GM18507 (cell line): ENCODE data around the gene RGS7.
"Not testable (repeated sequence)": the region's sequence is repeated elsewhere in the genome, so short reads cannot be mapped to it uniquely, and the experiment has no call there.

Experiments
- DNase-seq: peaks from one replicate; pipeline ENCODE4 v3.0.0; 2011; ENCODE audit warnings: low read depth; ENCODE audit not compliant: insufficient read length; ENCODE audit errors: extremely low spot score
- FAIRE-seq: peaks from 2 replicates; lab custom pipeline; 2011; peaks lifted over from hg19 to GRCh38; lab: Jason Lieb, UNC

Gene RGS7

DNA sequence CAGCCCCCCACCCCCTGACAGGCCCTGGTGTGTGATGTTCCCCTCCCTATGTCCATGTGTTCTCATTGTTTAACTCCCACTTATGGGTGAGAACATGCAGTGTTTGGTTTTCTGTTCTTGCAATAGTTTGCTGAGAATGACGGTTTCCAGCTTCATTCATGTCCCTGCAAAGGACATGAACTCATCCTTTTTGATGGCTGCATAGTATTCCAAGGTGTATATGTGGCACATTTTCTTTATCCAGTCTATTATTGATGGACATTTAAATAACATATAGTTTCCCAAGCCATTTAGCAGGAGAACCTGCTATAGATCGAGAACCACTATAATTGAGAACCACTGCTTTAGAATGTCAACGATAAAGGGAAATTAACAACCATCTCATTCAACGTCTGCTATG, 134.2 kb downstream of the RGS7 start:
- not testable (repeated sequence) for DNase-seq, FAIRE-seq

DNA sequence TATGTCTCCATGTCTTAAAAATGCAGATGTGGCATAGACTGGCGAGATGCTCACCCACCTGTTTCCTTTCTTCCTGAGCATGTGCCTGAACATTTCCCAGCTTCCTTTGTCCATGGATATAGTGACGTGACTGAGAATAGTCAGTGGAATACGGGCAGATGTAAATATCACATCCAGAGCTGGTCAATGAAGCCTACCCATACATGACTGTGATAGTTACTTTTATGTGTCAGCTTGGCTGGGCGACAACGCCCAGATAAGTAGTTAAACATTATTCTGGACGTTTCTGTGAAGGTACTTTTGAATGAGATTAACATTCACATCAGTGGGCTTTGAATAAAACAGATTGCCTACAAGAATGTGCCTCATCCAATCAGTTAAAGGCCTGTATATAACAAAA, 135.7 kb downstream of the RGS7 start:
- FAIRE-seq = no peak
- DNase-seq = no peak

DNA sequence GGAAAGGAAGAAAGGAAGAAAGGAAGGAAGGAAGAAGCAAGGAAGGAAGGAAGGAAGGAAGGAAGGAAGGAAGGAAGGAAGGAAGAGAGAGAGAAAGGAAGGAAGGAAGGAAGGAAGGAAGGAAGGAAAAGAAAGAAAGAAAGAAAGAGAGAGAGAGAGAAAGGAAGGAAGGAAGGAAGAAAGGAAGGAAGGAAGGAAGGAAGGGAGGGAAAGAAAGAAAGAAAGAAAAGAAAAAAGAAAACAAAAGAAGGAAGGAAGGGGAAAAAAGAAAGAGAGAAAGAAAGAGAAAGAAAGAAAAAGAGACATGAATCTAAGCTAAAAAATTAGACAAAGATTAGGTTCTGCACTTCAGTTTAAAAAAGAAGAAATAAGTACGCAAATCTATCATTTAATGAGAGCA, 136.1 kb downstream of the RGS7 start:
- not testable (repeated sequence) for FAIRE-seq, DNase-seq

DNA sequence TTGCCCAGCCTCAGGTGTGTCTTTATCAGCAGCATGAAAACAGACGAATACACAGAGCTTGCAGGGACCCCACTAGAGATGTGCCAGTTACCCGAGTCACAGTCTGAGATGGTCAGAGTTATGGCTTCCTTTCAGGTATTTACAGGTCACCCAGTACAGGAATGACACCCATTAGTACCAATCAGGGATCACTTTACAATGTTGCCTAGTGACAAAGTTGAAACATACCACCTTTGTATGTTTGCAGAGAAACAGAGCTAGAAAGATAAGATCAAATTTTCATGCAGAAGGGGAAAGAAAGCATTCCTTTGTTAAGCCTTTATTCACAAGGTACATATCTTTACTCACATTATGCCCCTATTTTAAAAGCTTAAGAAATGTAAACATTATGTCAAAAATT, 137.6 kb downstream of the RGS7 start:
- FAIRE-seq (no peak), DNase-seq (no peak)

DNA sequence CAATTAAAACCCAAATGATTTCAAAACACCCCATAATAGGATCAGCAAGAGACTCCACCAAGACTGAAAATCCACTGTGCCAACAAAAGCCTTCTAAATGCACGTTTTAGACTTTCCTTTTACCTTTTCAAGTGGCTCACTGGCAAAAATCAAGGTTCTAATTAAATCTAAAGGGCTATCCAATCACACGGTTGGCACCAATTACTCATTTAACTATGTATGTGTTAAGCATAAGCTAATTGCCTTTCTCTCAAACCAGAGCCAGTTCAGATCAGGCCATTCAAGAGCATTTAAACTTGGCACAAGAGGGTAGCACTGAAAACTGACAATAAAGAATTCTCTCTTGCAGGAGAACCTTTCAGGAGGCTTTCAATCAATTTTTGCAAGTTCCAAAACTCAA, 139.5 kb downstream of the RGS7 start:
- DNase-seq = no peak
- no peak for FAIRE-seq

DNA sequence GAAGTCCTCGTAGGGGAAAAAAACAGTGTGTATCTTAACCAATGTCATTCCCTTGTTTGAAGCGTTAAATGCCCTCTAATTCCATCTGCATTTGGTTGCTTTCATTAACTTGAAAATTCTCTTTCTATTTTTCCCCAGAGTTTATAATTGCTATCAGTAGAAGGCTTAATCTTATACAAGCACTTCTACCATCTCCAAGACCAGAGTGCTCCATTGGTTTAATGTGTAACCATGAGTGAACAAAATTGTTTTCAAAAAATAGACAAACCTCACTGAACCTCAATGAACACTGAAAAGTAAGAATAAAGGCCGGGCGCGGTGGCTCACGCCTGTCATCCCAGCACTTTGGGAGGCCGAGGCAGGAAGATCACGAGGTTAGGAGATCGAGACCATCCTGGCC, 141.3 kb downstream of the RGS7 start:
- no peak for FAIRE-seq

DNA sequence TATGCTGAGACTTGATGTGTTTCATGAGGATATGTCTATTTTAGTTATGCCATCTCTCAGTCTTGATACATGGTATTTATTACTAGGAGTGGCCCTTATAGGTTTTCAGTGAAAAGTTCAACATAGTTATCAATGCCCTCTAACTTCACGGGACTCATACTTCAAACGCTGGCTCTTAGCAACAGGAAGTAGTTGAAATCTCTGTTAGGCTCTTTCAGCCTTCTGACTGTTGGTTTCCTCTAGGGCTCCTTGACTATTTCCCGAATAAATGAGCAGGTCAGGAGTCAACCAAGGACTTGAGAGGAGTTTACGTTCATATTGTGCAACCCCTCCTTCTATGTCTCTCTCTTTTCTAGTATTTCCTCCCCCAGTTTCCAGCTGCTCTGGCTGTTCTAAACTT, 141.8 kb downstream of the RGS7 start:
- no peak for FAIRE-seq
- DNase-seq = no peak

More for the DNA sequence above, 141.3 kb downstream of the RGS7 start:
- DNase-seq = no peak

DNA sequence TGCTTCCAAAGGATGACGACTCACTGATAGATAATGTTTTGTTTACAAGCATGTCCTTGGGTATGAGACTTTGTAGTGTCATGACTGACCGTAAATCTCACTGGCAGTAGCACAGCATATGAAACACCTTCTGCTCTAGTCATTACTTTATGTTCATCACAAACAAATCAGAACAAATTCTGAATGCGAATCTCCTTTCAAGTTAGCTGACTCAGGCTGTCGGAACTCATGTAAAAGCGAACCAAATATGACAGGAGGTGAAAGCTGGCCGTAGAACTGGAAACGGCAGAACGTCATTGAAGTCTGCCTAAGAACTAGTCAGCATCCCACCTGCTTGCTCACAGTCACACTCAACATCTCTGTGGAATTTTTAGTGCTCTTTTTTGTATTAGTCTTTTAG, 143.9 kb downstream of the RGS7 start:
- DNase-seq = no peak

DNA sequence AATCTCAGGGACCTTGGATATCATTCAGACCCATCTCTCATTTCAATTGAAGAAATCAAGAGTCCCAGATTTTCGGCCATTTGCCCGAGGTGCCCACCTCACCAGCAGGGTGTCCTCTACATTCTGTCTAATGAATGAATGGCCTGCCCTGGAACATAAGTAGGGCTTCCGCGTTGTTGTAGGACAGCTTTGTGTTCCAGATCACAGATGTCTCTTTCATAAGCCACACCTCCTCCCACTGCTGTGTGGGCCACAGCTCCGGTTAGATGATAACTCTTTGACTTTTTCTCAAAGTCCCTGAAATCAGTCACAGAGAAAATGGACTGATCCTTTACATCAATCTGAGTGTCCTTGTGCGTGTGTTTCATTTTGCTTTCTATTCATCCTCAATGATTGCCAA, 144.4 kb downstream of the RGS7 start:
- no peak for DNase-seq
- no peak for FAIRE-seq

More for the DNA sequence above, 143.9 kb downstream of the RGS7 start:
- FAIRE-seq = no peak

DNA sequence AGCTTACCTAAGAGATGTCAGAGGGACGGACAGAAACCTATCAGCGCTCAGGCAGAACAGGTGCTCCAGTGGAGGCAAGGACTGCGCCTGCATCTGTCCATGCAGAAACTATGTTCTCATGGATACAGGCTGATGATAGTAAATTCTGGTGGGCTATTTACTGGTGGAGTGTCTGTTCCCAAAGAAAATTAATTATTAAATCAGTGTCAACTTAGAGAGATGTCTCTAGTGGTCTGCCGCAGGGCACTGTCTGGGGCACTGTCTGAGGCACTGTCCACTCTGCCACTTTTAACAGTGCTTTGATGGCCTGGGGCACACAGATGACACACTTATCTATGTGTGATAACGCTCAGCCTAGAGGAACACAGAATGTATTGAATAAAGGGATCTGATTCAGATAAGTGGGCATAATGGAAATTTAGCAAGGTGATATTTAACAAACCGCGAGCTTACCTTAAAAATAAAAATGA, 148.1 kb downstream of the RGS7 start:
- FAIRE-seq = no peak
- no peak for DNase-seq

DNA sequence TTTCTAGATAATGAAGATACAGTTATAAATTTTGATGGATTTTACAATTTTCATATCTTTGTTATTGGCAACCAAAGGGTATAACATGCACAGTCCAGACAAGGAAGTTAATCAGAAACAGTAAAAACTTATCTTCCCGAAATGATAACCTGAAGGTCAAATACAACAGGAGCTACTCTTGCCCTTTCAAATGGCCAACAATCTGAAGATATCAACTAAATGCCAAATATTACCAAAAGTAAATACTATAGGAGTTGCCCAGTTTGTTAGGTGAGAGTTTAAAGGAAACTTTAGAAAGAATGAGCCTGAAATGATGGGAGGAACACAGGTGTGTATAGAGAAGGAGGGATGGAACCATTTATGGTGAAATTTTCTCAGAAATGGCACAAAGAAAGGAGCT, 153.2 kb downstream of the RGS7 start:
- no peak for DNase-seq
- no peak for FAIRE-seq

DNA sequence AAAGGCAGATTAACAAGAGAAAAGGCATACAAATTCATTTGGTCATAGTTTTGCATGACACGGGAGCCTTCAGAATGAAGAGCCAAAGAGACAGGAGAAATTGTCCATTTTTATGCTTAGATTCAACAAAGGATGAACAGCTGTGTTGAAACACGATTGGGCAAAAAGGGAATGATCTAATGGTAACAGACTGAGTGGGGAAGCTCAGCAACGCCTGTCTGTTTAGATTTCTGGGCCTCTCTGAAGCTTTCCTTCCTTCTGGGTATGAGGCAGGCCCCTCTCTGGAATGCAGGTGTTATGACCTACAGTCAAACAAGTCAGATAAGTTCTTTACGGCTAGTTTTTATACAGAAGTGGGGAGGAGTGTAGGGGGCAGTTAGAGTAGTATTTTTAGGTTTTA, 154.6 kb downstream of the RGS7 start:
- DNase-seq (no peak), FAIRE-seq (no peak)

DNA sequence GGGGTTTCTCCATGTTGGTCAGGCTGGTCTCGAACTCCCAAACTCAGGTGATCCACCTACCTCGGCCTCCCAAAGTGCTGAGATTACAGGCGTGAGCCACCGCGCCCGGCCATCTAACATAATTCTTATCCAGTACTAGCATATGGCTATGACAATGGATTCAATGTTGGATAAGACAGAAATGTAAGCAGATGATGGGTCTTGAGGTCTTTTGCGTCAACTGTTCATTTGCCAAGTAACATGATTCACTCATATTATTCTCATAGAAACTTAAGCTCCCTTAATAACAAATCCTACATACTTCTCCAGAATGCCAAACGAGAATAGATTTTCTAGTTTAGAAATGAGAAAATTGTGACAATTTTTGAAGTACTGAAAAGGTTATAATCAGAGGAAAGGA, 170.3 kb downstream of the RGS7 start:
- no peak for DNase-seq
- no peak for FAIRE-seq

DNA sequence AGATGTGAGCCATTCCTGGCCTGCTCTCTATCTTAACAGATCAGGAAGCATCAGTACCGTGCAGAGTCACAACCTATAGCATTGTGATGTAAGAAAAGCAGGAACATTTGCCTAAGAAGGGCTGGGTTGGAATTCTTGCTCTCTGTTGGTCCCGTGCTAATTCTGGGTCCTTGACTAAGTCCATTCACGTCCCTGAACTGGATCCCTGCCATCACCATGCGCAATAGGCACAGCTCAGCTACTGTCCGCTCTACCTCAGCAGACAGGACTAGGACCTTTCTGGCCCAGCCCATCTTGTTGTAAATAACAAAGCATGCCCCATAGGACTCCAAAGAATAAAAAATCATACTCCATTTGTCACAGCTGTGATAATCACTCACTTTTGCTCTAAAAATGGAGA, 175.0 kb downstream of the RGS7 start:
- DNase-seq (no peak), FAIRE-seq (no peak)

DNA sequence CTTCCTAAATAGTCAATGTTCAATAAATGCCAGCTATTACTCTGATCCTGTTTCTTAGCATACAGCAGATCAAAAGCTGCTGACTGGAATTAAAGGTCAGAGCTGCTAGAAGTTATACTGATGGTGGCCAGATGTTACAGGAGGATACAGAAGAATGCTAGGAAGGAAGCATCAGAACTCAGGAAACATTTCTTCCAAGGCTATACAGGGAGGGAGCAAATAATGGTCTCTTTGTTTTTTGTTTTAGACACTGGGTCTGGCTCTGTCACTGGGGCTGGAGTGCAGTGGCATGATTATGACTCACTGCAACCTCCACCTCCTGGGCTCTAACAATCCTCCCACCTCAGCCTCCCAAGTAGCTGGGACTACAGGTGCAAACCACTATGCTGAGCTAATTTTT, 175.5 kb downstream of the RGS7 start:
- no peak for DNase-seq
- FAIRE-seq = no peak

DNA sequence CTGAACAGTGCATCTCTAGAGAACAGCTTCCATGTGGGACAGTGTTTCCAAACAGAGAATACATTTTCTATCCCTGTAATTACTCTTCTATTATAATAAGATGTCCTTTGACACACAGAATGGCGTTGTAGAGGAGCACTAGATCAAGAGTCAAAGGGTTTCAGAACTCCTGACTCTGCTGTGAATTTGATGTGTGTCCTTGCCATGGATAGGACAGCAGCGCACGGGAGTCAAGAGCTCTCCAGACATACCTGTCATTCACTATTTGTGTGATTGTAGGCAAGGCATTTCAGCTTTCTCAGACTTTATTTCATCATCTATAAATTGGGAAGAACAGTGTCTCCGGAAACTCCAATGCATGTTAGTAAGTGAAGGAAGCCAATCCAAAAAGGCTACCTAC, 176.4 kb downstream of the RGS7 start:
- DNase-seq = no peak
- FAIRE-seq = no peak

DNA sequence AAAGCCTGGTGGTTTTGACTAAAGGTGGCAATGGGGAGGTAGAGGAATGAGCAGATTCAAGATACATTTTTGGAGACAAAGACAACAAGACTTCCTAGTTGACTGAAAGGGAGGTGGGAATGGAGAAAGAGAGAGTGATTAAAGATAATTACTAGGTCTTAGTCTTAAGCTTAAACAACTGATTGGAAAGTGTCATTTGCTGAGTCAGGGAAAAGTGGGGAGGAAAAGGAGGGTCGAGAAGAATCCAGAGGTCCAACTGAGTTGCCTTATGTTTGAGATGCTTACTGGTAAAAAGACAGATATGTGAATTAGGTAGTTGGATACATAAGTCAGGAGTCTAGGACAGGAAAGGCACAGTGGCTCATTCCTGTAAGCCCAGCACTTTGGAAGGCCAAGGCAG, 179.3 kb downstream of the RGS7 start:
- no peak for FAIRE-seq
- DNase-seq = no peak

DNA sequence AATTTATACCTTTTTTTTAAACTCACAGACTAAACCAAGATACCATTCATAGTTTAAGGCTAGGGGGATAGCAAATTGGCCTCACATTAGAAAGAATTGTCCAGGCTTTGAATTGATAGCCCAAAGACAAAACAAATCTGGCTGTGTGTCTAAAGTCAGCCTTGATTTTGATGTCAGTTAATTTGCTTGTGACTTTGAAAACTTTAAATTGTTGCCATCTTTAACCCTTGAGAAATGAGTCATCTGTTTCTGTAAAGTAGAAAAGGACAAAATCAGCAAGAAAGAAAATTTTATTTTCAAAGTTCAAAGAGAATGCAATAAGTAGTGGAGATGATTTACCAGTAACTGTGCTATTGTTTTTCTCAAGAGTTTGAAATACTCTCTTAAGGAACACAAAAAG, 184.5 kb downstream of the RGS7 start:
- DNase-seq = no peak
- no peak for FAIRE-seq

DNA sequence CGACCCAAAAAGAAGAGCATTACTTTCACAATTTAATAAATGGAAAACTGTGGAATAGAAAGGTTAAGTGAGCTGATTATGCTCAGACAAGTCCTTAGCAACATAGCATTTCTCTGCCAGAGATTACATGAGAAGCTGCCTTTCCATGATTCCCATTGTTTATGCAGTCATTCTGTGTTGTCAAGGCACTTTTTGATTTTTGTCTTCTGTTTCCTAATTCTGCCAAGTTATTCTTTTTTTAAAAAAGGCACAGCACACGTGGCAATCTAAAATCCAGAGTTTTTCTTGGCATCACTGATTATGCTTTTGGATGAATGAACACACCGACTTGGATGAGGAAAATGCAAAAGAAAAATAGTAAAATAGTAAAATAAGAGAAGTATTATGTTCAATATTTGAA, 185.0 kb downstream of the RGS7 start:
- FAIRE-seq (no peak), DNase-seq (no peak)

DNA sequence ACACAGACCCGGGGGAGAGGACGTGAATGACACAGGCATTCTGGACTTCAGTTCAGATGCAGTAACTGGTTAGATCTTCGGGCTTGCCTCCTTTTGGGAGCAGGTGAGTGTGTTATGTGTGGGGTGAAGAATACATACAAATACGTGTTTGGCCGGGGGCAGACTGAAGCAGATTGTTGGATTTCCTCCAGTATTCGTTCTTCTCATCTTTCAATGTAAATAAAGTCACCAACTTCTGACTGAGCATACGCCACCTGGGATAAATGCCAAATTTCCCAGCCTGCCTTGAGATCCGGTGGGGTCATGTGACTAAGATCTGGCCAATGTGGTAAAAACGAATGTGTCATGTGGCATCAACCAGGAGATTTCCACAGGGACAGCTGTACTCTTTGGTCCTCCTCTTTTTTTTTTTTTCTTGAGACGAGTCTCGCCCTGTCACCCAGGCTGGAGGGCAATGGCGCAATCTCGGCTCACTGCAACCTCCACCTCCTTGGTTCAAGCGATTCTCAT, 189.8 kb downstream of the RGS7 start:
- no peak for FAIRE-seq
- no peak for DNase-seq

DNA sequence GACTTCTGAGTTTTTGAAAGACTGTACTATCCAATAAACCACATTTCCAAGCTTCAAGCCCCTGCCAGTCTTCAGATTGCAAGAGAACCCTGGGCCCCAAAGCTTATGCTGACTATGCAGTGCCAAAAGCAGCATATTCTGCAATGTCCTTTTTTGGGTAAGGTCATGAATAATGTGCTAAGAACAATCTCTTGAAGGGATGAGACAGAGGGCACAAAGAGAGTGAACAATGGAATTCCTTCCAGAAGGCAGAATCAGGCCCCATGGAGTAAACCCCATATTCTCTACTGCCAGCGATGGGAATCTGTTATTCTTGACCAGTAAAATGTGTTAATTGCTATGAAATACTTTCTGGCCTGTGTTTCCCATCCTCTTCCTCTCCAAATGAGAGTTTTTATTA, 190.4 kb downstream of the RGS7 start:
- FAIRE-seq = no peak
- DNase-seq = no peak

DNA sequence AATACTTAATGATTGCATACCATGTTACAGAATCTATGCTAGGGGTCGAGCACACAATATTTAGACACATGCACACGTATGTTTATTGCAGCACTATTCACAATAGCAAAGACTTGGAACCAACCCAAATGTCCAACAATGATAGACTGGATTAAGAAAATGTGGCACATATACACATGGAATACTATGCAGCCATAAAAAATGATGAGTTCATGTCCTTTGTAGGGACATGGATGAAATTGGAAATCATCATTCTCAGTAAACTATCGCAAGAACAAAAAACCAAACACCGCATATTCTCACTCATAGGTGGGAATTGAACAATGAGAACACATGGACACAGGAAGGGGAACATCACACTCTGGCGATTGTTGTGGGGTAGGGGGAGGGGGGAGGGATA, 191.7 kb downstream of the RGS7 start:
- FAIRE-seq, DNase-seq: not testable (repeated sequence)
